Measurements from ENCODE around the gene SENP6. TPM values are rescaled to one million over a fixed set of nuclear protein-coding genes. Genes with fewer than 3 reads are reported as not detected.
"Not testable (repeated sequence)": the region's sequence is repeated elsewhere in the genome, so short reads cannot be mapped to it uniquely, and the experiment has no call there.

The SENP6 gene
- polyA plus RNA-seq (ENCODE audit: insufficient read length in 12 of 12) = 100 to 1,000 TPM in 3 of 12 donors, 10 to 100 TPM in 8, not detected in 1; 62.4 to 119 (median 89.2) TPM
- long read RNA-seq, donor 1, partial matches to known transcripts = 25 of 25 reads
- long read RNA-seq, donor 1, other reads (novel, unspliced or antisense) = 0 of 25 reads
- long read RNA-seq, donor 2, full-length matches to known transcripts = 1 of 8 reads
- long read RNA-seq, donor 2, partial matches to known transcripts = 7 of 8 reads
- long read RNA-seq, donor 2, other reads (novel, unspliced or antisense) = 0 of 8 reads
- long read RNA-seq, donor 3, full-length matches to known transcripts = 2 of 2 reads
- long read RNA-seq, donor 3, partial matches to known transcripts = 0 of 2 reads
- long read RNA-seq, donor 3, other reads (novel, unspliced or antisense) = 0 of 2 reads
- long read RNA-seq, donor 4, partial matches to known transcripts = 0 of 2 reads
- long read RNA-seq, donor 4, other reads (novel, unspliced or antisense) = 0 of 2 reads
- long read RNA-seq, donor 5, full-length matches to known transcripts = 4 of 10 reads
- long read RNA-seq, donor 5, partial matches to known transcripts = 6 of 10 reads
- long read RNA-seq, donor 5, other reads (novel, unspliced or antisense) = 0 of 10 reads
- long read RNA-seq, donor 6, full-length matches to known transcripts = 2 of 12 reads
- long read RNA-seq, donor 6, partial matches to known transcripts = 10 of 12 reads
- long read RNA-seq, donor 6, other reads (novel, unspliced or antisense) = 0 of 12 reads
- long read RNA-seq, donor 7, full-length matches to known transcripts = 2 of 2 reads
- long read RNA-seq, donor 7, partial matches to known transcripts = 0 of 2 reads
- long read RNA-seq, donor 7, other reads (novel, unspliced or antisense) = 0 of 2 reads
- long read RNA-seq, donor 8, full-length matches to known transcripts = 3 of 13 reads
- long read RNA-seq, donor 8, partial matches to known transcripts = 10 of 13 reads
- long read RNA-seq, donor 8, other reads (novel, unspliced or antisense) = 0 of 13 reads
- long read RNA-seq, donor 9, partial matches to known transcripts = 0 of 1 reads
- long read RNA-seq, donor 9, other reads (novel, unspliced or antisense) = 0 of 1 reads
- long read RNA-seq, donor 10, full-length matches to known transcripts = 3 of 3 reads
- long read RNA-seq, donor 10, partial matches to known transcripts = 0 of 3 reads
- long read RNA-seq, donor 10, other reads (novel, unspliced or antisense) = 0 of 3 reads
- long read RNA-seq, donor 11, full-length matches to known transcripts = 1 of 1 reads
- long read RNA-seq, donor 11, partial matches to known transcripts = 0 of 1 reads
- long read RNA-seq, donor 11, other reads (novel, unspliced or antisense) = 0 of 1 reads

- peak; percentile 86 for DNase-seq
These were observed at the start of gene SENP6 for GRCh38 chr6:75601304-75602245. Gene SENP6 (plus strand): TSS chr6:75601880. CDS start chr6:75602525, 645 bp downstream.

GRCh38 chr6:75556240-75556639 lies 45.4 kb upstream of the SENP6 start:
- no peak for DNase-seq

- no peak for DNase-seq
These were observed 44.6 kb upstream of the SENP6 start for GRCh38 chr6:75557068-75557467.

DNA sequence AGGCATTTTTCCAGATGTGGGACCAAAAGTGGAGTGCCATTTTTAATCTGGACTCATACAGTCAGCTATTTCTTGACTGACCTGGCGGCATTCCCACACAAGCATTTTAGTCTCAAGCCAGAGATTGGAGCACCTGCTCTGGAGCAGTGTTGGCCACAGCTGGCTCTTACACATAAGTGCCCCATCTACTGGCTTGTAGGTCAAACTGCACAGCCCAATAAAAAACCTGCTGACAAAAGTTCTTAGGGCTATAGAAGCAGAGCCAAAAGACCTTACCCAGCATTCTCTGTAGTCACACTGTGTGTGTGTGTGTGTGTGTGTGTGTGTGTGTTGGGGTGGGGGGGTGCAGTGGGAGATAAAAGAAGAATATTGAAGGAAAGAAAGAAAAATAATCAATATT lies 38.6 kb upstream of the SENP6 start:
- no peak for DNase-seq

GRCh38 chr6:75566137-75566767 lies 35.4 kb upstream of the SENP6 start:
- no peak for DNase-seq

DNA sequence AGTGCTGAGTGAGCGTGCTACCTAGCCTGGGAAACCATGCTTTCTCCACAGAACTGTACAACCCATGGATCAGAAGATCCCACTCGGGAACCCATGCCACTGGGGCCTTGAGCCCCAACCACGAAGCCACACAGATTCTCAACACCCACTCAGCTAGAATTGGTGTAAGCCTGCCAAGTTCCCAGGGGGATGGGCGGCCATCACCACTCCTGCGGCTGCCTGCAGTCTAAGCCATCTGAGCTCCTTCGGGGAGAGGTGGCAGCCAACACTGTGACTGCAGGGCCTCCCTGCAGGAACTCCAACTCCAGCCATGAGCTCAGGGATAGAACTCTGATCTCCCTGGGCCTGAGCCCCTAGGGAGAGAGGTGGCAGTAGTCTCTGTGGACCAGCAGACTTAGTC lies 33.6 kb upstream of the SENP6 start:
- no peak for DNase-seq

DNA sequence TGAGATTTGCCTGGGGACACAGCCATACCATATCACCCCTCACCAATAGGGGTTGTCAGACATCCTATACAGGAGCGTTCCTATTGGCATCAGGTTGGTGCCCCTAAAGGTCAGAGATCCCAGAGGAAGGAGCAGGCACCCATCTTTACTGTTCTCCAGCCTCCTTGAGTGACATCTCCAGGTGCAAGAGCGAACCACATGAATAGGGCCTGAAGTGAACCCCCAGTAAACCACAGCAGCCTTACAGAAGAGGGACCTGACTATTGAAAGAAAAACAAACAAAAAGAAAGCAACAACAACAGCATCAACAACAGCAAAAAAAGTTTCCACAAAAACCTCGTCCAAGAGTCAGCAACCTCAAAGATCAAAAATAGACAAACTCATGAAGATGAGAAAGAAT lies 32.7 kb upstream of the SENP6 start:
- no peak for DNase-seq

DNA sequence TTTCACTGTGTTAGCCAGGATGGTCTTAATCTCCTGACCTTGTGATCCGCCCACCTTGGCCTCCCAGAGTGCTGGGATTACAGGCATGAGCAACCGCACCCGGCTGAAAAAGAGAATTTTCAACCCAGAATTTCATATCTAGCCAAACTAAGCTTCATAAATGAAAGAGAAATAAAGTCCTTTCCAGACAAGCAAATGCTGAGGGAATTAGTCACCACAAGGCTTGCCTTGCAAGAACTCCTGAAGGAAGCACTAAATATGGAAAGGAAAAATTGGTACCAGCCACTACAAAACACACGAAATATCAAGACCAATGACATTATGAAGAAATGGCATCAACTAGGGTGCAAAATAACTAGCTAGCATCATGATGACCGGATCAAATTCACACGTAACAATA lies 31.0 kb upstream of the SENP6 start:
- not testable (repeated sequence) for DNase-seq

DNA sequence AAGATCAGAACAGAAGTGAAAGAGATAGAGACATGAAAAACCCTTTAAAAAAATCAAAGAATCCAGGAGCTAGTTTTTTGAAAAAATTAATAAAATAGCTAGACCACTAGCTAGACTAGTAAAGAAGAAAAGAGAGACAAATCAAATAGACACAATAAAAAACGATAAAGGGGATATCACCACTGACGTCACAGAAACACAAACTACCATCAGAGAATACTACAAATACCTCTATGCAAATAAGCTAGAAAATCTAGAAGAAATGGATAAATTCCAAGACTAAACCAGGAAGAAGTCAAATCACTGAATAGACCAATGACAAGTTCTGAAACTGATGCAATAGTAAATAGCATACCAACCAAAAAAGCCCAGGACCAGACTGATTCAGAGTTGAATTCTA lies 29.6 kb upstream of the SENP6 start:
- DNase-seq = no peak

DNA sequence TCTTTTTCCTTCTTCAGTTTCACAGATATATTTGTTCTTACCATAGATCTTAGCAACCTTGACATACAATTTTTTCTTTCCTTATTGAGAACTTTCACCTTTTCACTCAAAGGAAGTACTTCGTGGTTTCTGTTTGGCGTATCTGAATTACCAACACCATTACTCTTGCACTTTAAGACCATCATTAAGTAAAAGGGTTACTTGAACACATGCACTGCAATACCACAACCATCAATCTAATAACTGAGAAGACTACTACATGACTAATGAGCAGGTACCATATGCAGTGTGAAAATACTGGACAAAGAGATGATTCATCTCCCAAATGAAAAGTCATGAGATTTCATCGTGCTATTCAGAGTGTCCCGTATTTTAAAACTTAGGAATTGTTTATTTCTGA lies 21.7 kb upstream of the SENP6 start:
- DNase-seq = no peak

DNA sequence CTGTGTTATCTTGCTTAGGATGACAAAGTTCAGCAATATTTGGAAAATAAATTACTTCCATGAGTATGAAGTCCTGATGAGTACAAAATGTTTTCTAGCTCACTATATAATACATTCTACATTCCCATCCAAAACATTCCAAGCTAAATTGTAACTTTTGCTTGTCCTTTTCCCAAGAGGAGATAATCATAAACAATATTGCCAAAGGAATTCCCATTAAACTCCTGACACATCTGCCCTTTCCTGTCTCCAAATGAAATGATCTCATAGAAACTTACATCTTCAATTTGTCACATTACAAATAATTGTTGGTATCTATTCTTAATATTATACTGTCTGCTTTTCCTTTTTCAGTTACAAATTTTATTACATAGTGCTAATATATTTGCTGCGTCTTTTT lies 20.4 kb upstream of the SENP6 start:
- no peak for DNase-seq

DNA sequence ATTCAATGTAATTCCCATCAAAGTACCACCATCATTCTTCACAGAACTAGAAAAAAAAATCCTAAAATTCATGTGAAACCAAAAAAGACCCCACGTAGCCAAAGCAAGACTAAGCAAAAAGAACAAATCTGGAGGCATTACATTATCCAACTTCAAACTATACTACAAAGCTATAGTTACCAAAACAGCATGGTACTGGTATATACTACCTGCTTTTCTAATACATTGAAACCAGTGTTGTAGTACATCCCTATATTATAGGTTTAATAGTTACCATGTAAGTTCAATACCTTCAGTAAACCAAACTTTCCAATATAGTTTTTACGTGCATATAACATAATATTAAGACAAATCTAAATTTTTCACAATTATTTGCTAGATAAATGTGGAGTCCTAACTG lies 17.1 kb upstream of the SENP6 start:
- not testable (repeated sequence) for DNase-seq

DNA sequence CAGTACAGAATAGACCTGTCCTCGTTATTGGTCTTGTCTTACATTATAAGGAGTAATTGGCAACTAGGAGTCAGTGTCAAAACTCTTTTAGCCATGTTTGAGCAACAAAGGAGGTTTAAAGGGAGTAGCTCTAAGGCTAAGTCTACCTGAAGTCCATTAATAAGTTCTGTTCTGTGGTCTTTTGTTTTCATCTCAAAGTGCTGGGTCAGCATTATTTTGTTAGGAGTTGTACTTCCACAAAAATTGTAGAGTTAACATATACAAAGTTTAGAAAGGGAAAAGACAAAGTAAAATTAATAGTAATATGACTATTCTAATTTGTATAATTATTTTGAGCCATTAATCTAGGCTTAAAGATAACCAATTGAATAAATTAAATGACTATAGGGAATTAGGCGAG lies 12.7 kb upstream of the SENP6 start:
- DNase-seq = no peak

DNA sequence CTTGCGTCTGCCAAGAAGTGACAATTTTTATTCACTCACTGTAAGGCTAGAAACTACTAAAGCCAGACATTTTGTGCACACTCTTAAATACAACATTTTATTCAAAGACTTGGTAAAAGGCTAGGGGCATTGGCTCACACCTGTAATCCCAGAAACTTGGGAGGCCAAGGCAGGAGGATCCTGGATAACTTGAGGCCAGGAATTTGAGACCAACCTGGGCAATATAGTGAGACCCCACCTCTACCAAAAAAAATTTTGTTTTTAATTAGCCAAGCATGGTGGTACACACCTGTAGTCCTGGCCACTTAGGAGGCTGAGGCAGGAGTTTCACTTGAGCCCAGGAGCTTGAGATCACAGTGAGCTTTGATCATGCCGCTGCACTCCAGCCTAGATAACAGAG lies 11.3 kb upstream of the SENP6 start:
- DNase-seq = no peak

GRCh38 chr6:75596380-75596779 lies 5.3 kb upstream of the SENP6 start:
- DNase-seq = not testable (repeated sequence)

DNA sequence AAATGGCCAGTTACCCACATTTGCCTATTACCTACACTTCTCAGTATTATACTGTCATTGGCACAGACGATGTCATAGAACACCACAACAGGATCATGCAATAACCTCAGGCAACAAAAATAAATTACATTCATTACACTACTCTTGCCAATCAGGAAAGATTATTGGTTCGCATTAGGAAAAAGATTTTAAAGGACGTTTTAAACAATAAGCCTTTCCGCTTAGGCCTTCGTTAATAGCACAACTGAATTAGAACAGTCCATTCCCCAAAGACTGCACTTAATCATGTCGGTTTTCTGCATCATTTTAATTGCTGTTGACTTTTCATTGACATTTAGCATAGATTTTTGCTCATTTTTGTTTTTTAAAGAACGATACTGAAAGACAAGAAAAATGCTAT lies 912 bp upstream of the SENP6 start:
- no peak for DNase-seq

- peak; percentile 53 for DNase-seq
These were observed 796 bp downstream of the SENP6 start for GRCh38 chr6:75602246-75603105.

GRCh38 chr6:75603106-75603420 lies 1.4 kb downstream of the SENP6 start:
- DNase-seq = no peak

GRCh38 chr6:75604294-75604693 lies 2.6 kb downstream of the SENP6 start:
- no peak for DNase-seq

Measured in muscle of arm (tissue), 14 donors.